ENCODE results near the gene TRIM72.

DNA sequence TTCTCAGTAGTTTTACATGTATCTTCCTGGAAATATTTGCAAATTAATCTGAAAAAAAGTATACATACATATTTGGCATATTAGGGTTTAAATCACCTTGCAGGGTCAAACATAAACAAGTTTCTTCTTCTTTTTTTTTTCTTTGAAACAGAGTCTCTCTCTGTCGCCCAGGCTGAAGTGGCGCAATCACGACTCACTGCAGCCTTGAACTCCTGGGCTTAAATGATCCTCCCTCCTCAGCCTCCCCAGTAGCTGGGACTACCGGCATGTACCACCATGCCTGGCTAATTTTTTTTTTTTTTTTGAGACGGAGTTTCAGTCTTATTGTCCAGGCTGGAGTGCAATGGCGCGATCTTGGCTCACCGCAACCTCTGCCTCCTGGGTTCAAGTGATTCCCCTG lies 46.6 kb upstream of the TRIM72 start:
- TF ChIP-seq POLR2AphosphoS5 (IDR thresholded peaks at IDR 0.05), result no peak
- TF ChIP-seq, protein P1, sequence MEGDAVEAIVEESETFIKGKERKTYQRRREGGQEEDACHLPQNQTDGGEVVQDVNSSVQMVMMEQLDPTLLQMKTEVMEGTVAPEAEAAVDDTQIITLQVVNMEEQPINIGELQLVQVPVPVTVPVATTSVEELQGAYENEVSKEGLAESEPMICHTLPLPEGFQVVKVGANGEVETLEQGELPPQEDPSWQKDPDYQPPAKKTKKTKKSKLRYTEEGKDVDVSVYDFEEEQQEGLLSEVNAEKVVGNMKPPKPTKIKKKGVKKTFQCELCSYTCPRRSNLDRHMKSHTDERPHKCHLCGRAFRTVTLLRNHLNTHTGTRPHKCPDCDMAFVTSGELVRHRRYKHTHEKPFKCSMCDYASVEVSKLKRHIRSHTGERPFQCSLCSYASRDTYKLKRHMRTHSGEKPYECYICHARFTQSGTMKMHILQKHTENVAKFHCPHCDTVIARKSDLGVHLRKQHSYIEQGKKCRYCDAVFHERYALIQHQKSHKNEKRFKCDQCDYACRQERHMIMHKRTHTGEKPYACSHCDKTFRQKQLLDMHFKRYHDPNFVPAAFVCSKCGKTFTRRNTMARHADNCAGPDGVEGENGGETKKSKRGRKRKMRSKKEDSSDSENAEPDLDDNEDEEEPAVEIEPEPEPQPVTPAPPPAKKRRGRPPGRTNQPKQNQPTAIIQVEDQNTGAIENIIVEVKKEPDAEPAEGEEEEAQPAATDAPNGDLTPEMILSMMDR (IDR thresholded peaks at IDR 0.05), result no peak
